SK-N-SH treated with all-trans-retinoic acid at 6 μM for 48 hours (cell line): ENCODE results near the gene SGCA.

Source experiments
- ATAC-seq: fragments of 200-7000 bp; cut with Tn5 transposase; 3 replicates; pipeline ENCODE4 v1.9.1; 2020; ENCODE audit warnings: mild to moderate bottlenecking, moderate library complexity
- CSDC2 ChIP-seq: fragments of 250-450 bp; sonication (Bioruptor Pico); IDR thresholded peaks from 2 replicates; pipeline ENCODE4 v1.5.0; 2020; ENCODE audit warnings: mild to moderate bottlenecking, moderate library complexity
- ESRRG ChIP-seq: fragments of 250-450 bp; sonication (Bioruptor Pico); IDR thresholded peaks from 2 replicates; pipeline ENCODE4 v1.6.1; 2021; ENCODE audit warnings: mild to moderate bottlenecking
- ISL1 ChIP-seq: fragments of 250-450 bp; sonication (Bioruptor Pico); IDR thresholded peaks from 2 replicates; pipeline ENCODE4 v2.1.2; 2022; ENCODE audit warnings: mild to moderate bottlenecking, moderate library complexity
- PPARA ChIP-seq: fragments of 250-450 bp; sonication (Bioruptor Pico); IDR thresholded peaks from 2 replicates; pipeline ENCODE4 v1.5.0; 2020; ENCODE audit warnings: mild to moderate bottlenecking, borderline replicate concordance
- RARB ChIP-seq: fragments of 250-450 bp; sonication (Bioruptor Pico); IDR thresholded peaks from 2 replicates; pipeline ENCODE4 v1.8.0; 2021; ENCODE audit warnings: mild to moderate bottlenecking, moderate library complexity
- TOX ChIP-seq: fragments of 250-450 bp; sonication (Bioruptor Pico); IDR thresholded peaks from 2 replicates; pipeline ENCODE4 v1.8.0; 2021; ENCODE audit warnings: mild to moderate bottlenecking, moderate library complexity, borderline replicate concordance
- TF ChIP-seq, protein P1 (sequence below): fragments of 250-450 bp; sonication (Bioruptor Pico); IDR thresholded peaks from 2 replicates; pipeline ENCODE4 v1.8.0; 2020; ENCODE audit warnings: mild to moderate bottlenecking, moderate library complexity, borderline replicate concordance
- TF ChIP-seq, protein P2 (sequence below): fragments of 250-450 bp; sonication (Bioruptor Pico); IDR thresholded peaks from 2 replicates; pipeline ENCODE4 v1.8.0; 2021; ENCODE audit warnings: low read depth, mild to moderate bottlenecking, moderate library complexity, borderline replicate concordance
- TF ChIP-seq, protein P3 (sequence below): fragments of 250-450 bp; sonication (Bioruptor Pico); IDR thresholded peaks from 2 replicates; pipeline ENCODE4 v1.5.1; 2021; ENCODE audit warnings: mild to moderate bottlenecking, moderate library complexity
- TF ChIP-seq, protein P4 (sequence below): fragments of 250-450 bp; sonication (Bioruptor Pico); IDR thresholded peaks from 2 replicates; pipeline ENCODE4 v1.5.0; 2020; ENCODE audit warnings: mild to moderate bottlenecking, moderate library complexity

SGCA gene

DNA sequence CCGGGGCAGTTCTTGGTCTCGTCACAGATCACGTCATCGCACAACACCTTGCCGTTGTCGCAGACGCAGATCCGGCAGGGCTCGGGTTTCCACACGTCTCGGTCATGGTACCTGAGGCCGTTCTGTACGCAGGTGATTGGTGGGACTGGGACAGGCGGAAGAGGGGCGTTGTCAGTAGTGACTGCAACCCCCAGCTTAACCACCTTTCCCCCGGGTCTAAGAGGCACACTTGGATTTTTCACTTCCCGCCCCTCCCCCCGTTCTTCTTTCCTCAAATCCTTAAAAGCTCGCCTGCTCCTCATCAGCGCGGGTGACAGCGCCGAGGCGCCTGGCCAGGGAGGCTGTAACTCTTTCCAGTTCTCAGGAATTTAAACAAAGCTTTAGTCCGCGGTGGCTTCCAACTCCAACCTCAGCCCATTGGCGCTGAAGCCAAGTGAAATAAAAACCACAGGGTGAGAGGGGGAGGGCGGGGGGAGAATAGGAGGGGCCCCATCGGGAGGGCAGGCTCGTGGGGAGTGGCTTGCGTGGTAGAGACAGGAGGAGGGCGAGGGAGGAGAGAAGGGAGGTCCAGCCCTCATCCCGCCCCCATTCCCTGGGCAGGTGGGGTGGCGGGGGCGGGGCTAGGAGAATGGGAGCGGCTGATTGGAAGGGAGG is 34.1 kb downstream of the SGCA start:
- TF ChIP-seq TOX (CRISPR knock-in tag) (peak; percentile 46; the same call in 1 of the 2 replicates), ISL1 (peak; percentile 69; the same call in 1 of the 2 replicates), CSDC2 (no peak)
- TF ChIP-seq, protein P1, sequence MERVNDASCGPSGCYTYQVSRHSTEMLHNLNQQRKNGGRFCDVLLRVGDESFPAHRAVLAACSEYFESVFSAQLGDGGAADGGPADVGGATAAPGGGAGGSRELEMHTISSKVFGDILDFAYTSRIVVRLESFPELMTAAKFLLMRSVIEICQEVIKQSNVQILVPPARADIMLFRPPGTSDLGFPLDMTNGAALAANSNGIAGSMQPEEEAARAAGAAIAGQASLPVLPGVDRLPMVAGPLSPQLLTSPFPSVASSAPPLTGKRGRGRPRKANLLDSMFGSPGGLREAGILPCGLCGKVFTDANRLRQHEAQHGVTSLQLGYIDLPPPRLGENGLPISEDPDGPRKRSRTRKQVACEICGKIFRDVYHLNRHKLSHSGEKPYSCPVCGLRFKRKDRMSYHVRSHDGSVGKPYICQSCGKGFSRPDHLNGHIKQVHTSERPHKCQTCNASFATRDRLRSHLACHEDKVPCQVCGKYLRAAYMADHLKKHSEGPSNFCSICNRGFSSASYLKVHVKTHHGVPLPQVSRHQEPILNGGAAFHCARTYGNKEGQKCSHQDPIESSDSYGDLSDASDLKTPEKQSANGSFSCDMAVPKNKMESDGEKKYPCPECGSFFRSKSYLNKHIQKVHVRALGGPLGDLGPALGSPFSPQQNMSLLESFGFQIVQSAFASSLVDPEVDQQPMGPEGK: peak; percentile 88
- TF ChIP-seq, protein P2, sequence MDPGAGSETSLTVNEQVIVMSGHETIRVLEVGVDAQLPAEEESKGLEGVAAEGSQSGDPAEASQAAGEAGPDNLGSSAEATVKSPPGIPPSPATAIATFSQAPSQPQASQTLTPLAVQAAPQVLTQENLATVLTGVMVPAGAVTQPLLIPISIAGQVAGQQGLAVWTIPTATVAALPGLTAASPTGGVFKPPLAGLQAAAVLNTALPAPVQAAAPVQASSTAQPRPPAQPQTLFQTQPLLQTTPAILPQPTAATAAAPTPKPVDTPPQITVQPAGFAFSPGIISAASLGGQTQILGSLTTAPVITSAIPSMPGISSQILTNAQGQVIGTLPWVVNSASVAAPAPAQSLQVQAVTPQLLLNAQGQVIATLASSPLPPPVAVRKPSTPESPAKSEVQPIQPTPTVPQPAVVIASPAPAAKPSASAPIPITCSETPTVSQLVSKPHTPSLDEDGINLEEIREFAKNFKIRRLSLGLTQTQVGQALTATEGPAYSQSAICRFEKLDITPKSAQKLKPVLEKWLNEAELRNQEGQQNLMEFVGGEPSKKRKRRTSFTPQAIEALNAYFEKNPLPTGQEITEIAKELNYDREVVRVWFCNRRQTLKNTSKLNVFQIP (CRISPR knock-in tag): 0 out of 2 replicates have a peak, but pooled peaks have one; percentile 32
- ATAC-seq: peak; percentile 74

DNA sequence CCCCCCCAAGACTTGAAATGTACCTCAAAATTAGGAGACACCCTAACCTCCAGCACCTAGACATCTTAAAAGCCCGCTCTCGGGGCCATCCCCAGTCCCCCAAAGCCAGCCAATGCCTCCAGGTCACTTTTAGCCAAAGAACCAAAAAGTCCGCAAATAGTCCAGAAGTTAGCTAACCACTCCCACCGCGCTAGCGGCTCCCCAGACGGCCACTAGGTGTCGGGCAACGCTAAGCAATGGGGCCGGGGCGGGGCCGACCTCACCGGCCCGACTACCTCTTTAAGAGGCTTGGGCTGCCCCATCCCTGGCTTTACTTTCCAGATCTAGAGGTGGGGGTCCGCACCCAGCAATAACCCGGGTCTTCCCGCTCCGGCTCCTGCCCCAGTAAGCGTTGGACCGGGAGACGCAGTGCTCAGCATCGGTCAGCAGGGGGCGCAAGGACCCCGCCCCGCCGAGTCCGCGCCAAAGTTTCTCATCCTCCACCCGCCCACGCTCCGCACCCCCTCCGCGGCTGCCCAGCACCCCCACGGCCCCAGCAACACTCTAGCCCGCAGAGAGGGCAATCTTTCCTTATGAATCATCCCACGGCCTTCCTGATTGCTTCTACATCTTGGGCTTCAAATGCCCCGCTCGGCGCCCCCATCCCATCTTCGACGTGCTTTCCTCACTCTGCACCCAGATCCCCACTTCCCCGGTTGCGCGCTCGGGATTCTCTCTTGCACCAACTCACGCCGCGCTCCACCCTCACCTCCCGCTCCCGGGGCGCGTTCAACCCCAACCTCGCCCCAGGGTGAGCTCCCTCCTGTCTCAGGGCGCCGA is 34.9 kb downstream of the SGCA start:
- TF ChIP-seq, protein P1: peak; percentile 80; the same call in 1 of the 2 replicates
- TF ChIP-seq, protein P3, sequence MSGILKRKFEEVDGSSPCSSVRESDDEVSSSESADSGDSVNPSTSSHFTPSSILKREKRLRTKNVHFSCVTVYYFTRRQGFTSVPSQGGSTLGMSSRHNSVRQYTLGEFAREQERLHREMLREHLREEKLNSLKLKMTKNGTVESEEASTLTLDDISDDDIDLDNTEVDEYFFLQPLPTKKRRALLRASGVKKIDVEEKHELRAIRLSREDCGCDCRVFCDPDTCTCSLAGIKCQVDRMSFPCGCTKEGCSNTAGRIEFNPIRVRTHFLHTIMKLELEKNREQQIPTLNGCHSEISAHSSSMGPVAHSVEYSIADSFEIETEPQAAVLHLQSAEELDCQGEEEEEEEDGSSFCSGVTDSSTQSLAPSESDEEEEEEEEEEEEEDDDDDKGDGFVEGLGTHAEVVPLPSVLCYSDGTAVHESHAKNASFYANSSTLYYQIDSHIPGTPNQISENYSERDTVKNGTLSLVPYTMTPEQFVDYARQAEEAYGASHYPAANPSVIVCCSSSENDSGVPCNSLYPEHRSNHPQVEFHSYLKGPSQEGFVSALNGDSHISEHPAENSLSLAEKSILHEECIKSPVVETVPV (CRISPR knock-in tag): no peak
- peak; percentile 74 for ATAC-seq

DNA sequence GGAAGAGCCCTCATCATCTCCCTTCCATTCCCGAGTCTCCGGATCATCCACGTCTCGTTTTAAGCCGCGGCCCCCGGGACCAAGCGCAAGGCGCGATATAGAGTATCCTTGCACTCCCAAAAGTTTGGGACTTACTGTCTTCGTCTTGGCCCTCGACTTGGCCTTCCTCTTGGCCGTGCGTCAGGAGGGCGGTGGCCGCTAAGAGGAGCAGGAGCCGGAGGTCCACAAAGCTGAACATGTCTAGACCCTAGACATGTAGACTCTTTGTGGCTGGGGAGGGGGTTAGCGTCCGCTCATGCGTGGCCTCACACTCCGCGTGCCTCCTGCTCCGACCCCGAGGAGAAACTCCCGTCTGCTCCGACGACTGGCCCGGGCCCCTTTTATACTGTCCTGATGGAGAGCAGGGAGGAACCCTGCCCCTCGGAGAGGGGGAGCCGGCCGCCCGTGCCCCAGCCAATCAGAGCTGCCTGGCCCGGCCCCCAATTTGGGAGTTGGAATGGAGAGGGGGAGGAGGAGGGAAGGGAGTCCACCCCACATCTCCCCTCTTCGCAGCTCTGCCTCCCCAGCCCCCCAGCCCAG is 35.6 kb downstream of the SGCA start, which contains the start of gene COL1A1:
Gene COL1A1, minus strand, starts transcription at position 356 of the 579 bp plus-strand sequence. Its CDS starts 118 bp downstream, at position 238.
- ATAC-seq: peak; percentile 62
- TF ChIP-seq RARB (CRISPR knock-in tag): 0 out of 2 replicates have a peak, but pooled peaks have one; percentile 14
- no peak for TF ChIP-seq CSDC2
- 0 out of 2 replicates have a peak, but pooled peaks have one; percentile 25 for TF ChIP-seq TOX (CRISPR knock-in tag)
- TF ChIP-seq, all 23 proteins: peak for 2

DNA sequence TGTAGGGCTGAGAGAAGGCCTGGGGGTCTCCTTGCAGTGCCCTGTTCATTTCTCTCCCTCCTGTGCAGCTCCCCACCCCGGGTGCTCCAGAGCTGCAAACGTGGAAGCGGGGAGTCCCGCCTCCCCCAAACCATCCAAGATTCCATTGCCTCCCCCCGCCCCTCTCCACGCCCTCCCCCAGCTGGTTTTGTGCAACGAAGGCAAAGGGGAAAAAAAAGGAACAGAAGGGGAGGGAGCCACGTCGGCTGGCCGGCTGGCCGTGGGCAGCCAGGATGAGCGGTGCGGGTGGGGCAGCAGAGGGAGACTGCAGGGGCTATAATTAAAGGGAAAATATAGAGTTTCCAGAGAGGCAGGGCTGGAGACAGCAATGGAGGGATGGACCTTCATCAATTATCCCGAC is 37.3 kb downstream of the SGCA start:
- TF ChIP-seq, protein P4, sequence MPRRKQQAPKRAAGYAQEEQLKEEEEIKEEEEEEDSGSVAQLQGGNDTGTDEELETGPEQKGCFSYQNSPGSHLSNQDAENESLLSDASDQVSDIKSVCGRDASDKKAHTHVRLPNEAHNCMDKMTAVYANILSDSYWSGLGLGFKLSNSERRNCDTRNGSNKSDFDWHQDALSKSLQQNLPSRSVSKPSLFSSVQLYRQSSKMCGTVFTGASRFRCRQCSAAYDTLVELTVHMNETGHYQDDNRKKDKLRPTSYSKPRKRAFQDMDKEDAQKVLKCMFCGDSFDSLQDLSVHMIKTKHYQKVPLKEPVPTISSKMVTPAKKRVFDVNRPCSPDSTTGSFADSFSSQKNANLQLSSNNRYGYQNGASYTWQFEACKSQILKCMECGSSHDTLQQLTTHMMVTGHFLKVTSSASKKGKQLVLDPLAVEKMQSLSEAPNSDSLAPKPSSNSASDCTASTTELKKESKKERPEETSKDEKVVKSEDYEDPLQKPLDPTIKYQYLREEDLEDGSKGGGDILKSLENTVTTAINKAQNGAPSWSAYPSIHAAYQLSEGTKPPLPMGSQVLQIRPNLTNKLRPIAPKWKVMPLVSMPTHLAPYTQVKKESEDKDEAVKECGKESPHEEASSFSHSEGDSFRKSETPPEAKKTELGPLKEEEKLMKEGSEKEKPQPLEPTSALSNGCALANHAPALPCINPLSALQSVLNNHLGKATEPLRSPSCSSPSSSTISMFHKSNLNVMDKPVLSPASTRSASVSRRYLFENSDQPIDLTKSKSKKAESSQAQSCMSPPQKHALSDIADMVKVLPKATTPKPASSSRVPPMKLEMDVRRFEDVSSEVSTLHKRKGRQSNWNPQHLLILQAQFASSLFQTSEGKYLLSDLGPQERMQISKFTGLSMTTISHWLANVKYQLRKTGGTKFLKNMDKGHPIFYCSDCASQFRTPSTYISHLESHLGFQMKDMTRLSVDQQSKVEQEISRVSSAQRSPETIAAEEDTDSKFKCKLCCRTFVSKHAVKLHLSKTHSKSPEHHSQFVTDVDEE: no peak
- TF ChIP-seq ISL1 (no peak), PPARA (CRISPR knock-in tag) (no peak), ESRRG (CRISPR knock-in tag) (no peak), TOX (CRISPR knock-in tag) (no peak), CSDC2 (no peak)
- TF ChIP-seq, all 23 proteins: peak for 0
- no peak for ATAC-seq
